Kidney (tissue), 22 donors: Measurements from ENCODE around the gene BTG4. TPM values are rescaled to one million over a fixed set of nuclear protein-coding genes. Genes with fewer than 3 reads are reported as not detected.
A peak's percentile ranks its signal among the peaks of the same experiment; 100 is the strongest.

Experiments used
- DNase-seq, 5 donors: peaks; one replicate each; pipeline ENCODE4 v3.0.0-alpha.2; 2013 to 2020
- FAIRE-seq: peaks from 2 replicates; lab custom pipeline; 2012; peaks lifted over from hg19 to GRCh38; lab: Jason Lieb, UNC
- H3K27ac ChIP-seq, 2 donors: one replicate each; pipeline ENCODE4 v1.7.0; 2013; ENCODE audit warnings: low read depth in 2 of 2, low read length in 2 of 2, inconsistent platforms in 1 of 2
- H3K27me3 ChIP-seq: one replicate; pipeline ENCODE4 v1.7.1; 2013; ENCODE audit warnings: low read length, inconsistent platforms; ENCODE audit not compliant: control insufficient read depth, insufficient read depth
- H3K36me3 ChIP-seq, 3 donors: one replicate each; pipeline versions ENCODE4 v1.7.0 to v1.7.1; 2013; ENCODE audit warnings: low read length in 3 of 3, control low read depth in 1 of 3, inconsistent platforms in 1 of 3; ENCODE audit not compliant: insufficient read depth in 3 of 3, control insufficient read depth in 2 of 3
- H3K4me1 ChIP-seq, 3 donors: one replicate each; pipeline versions ENCODE4 v1.7.0 to v1.7.1; 2013; ENCODE audit warnings: low read length in 3 of 3, inconsistent platforms in 1 of 3, low read depth in 1 of 3; ENCODE audit not compliant: control insufficient read depth in 2 of 3, insufficient read depth in 2 of 3
- H3K4me3 ChIP-seq, 3 donors: one replicate each; pipeline versions ENCODE4 v1.7.0 to v1.8.1; 2013; ENCODE audit warnings: low read length in 3 of 3, control low read depth in 1 of 3, inconsistent platforms in 1 of 3
- H3K9ac ChIP-seq, 3 donors: one replicate each; pipeline versions ENCODE4 v1.7.0 to v1.7.1; 2013; ENCODE audit warnings: low read length in 3 of 3, control low read depth in 1 of 3, inconsistent platforms in 1 of 3
- H3K9me3 ChIP-seq, 3 donors: one replicate each; pipeline versions ENCODE4 v1.7.0 to v1.7.1; 2013; ENCODE audit warnings: low read length in 3 of 3, control low read depth in 1 of 3, inconsistent platforms in 1 of 3; ENCODE audit not compliant: control insufficient read depth in 2 of 3, insufficient read depth in 1 of 3
- CTCF ChIP-seq: IDR thresholded peaks from 3 replicates; pipeline ENCODE4 v1.5.1; 2012; ENCODE audit warnings: mild to moderate bottlenecking, moderate library complexity, borderline replicate concordance; ENCODE audit not compliant: insufficient read depth; ENCODE audit errors: extremely low read depth
- intact Hi-C: fragments of 100-400 bp; cut with DNase I; formaldehyde crosslinking; loops from one replicate; pipeline ENCODE4 v1.11.1; 2022
- long read RNA-seq, 10 donors: library from polyadenylated mRNA in 1 of 10; unstranded in 1 of 10; transcript quantifications; one replicate each; pipeline ENCODE4 v2.0.0 and lab custom pipeline, GENCODE V29; 2021 to 2026
- polyA plus RNA-seq: library from polyadenylated mRNA; stranded (reverse); fragments of 350-450 nt; fragmentation: Illumina TruSeq; extraction: RNeasy Lipid Tissue Mini Kit (QIAGEN cat#74804); gene quantifications from one replicate; pipeline ENCODE4 v1.2.3, GENCODE V29; 2014; ENCODE audit warnings: low read depth, low replicate concordance; ENCODE audit not compliant: insufficient read depth
- total RNA-seq: library from RNA; stranded (reverse); fragmentation: NEBNext Ultra II Directional; extraction: Animal tissue kit (Norgen Biotek cat#: 25700); gene quantifications from one replicate; pipeline ENCODE4 v1.2.1, GENCODE V29; 2021
- donor health status: control.
- donor health status: control.
- donor health status: control.
- donor health status: control.
- donor health status: control.
- donor health status: DM: yes; HTN: yes; CAD: no.
- donor health status: Normal renal cell carcinoma (clear cell type).

BTG4 gene
- total RNA-seq: not detected
- polyA plus RNA-seq: not detected
- long read RNA-seq, donor 1: 0 reads
- long read RNA-seq, donor 2: 0 reads
- long read RNA-seq, donor 3: 0 reads
- long read RNA-seq, donor 4: 0 reads
- long read RNA-seq, donor 5: 0 reads
- long read RNA-seq, donor 6: 0 reads
- long read RNA-seq, donor 7: 0 reads
- long read RNA-seq, donor 8: 0 reads
- long read RNA-seq, donor 9: 0 reads
- long read RNA-seq, donor 10: 0 reads

DNA sequence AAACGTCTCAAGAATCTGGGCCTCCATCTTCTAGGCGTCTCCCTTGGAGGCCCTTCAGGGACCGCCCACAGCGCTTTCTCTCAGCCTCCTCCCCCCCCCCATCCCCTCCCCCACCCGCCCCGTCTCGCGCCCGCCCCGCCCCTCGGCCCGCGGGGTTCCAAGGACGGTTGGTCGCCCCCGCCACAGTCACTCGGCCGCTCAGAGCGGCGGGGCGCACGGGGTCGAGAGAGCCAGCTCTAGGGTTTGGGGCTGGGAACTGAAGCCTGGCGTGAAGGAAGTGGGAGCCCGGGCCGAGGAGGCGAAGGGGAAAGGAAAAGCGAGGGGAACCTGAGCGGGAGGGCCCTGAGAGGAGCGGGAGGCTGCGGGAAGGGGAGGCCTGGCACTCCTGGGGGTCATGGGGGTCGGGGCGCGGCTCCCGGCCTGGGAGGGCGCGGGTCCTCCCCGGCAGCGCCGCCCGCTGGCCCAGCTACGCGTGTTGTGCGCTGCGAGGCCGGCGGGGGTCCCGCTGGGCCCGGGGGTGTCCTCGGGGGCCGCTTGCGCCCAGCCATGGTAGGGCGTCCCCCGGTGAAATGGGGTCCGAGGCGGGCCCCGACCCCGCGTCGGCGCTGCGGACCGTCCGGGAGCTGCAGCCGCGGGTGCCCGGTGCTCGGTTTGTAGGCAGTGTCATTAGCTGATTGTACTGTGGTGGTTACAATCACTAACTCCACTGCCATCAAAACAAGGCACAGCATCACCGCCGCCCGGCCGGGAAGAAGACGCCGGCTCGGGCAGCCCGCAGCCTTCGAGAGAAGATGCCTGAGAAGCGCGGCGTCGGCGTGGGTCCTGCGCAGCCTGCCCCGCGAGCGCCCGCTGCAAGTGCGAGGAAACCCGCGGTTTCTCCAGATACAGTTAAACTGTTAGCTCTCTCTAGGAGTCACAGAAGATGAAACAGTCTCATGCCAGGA is at the start of gene BTG4:
TSS of gene BTG4 (minus strand) at position 91 of the 944 bp plus-strand sequence. CDS start 13,610 bp downstream, outside the sequence.
- DNase-seq (peak; percentile 44 to 73 (median 50)), FAIRE-seq (no peak)
- TF ChIP-seq CTCF: no peak
- Histone ChIP-seq H3K4me3 (no peak within 1 kb of the TSS), H3K4me1 (no peaks in the 10 kb centered on the region), H3K27me3 (peaks cover 32% of the 10 kb centered on the region), H3K9me3 (no peaks in the 10 kb centered on the region), H3K36me3 (no peaks in the 10 kb centered on the region), H3K27ac (no peak within 1 kb of the TSS), H3K9ac (no peak within 1 kb of the TSS)
- intact Hi-C loops: no loop called here

DNA sequence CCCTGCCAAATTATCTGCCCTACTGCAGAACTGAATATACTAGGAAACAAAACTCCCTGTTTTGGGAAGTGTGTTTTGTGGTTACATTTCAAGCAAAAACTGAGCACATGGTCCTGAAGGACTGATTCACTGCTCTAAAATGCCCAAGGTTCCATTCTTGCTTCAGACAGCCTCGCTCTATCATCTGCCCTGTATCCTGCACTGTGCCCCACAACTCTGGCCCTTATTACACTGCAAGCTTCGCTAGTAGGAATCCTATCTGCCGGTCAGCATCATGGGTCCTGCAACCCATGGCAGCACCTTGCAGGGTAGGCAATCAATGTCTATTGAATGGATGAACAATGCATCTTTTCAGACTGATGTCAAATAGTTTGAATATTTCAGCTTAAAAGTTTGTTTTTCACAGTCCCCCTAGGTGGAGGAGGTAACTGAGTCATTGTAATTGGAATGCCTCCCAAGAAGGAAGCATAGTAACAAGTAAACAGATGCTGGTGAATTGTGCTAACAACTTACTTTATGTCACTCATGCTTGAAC is 49.7 kb upstream of the BTG4 start:
- no peak for TF ChIP-seq CTCF
- H3K36me3 ChIP-seq: no peaks in the 10 kb centered on the region
- H3K9ac ChIP-seq: no peak overlapping the region
- intact Hi-C loops: no loop called here
- no peaks in the 10 kb centered on the region for H3K9me3 ChIP-seq
- FAIRE-seq: no peak
- DNase-seq: no peak
- no peak overlapping the region for H3K4me3 ChIP-seq
- H3K27ac ChIP-seq: no peak overlapping the region
- no peaks in the 10 kb centered on the region for H3K27me3 ChIP-seq
- H3K4me1 ChIP-seq: peaks cover 0 to 2% (median 0%) of the 10 kb centered on the region in 3 donors

GRCh38 chr11:111561306-111561705 is 49.1 kb upstream of the BTG4 start:
- no peak overlapping the region for H3K9ac ChIP-seq
- H3K36me3 ChIP-seq: no peaks in the 10 kb centered on the region
- intact Hi-C loops: no loop called here
- no peak overlapping the region for H3K4me3 ChIP-seq
- peaks cover 0 to 2% (median 0%) of the 10 kb centered on the region in 3 donors for H3K4me1 ChIP-seq
- FAIRE-seq (no peak), DNase-seq (no peak)
- H3K27me3 ChIP-seq: no peaks in the 10 kb centered on the region
- TF ChIP-seq CTCF: no peak
- H3K9me3 ChIP-seq: peaks cover 0 to under 1% (median 0%) of the 10 kb centered on the region in 3 donors
- H3K27ac ChIP-seq: no peak overlapping the region
